T-helper 2 cell treated with Interferon-gamma antibody and Interleukin-4, amounts not matched to agents 5 μg/mL and 100 μg/mL, for 36 hours (primary cell): ENCODE results near the gene CELF2.
A peak's percentile ranks its signal among the peaks of the same experiment; 100 is the strongest.

Experiments used
- DNase-seq: peaks from one replicate; pipeline ENCODE4 v3.0.0; 2021; ENCODE audit warnings: low spot score
- H3K27ac Mint-ChIP-seq: one replicate; pipeline ENCODE4 v1.8.0; 2021; ENCODE audit warnings: mild to moderate bottlenecking, mixed read lengths
- H3K27me3 Mint-ChIP-seq: one replicate; pipeline ENCODE4 v1.8.0; 2021; ENCODE audit warnings: low read depth, mixed read lengths
- H3K36me3 Mint-ChIP-seq: one replicate; pipeline ENCODE4 v1.8.0; 2021; ENCODE audit warnings: low read depth, mixed read lengths
- H3K4me1 Mint-ChIP-seq: one replicate; pipeline ENCODE4 v1.8.0; 2021; ENCODE audit warnings: low read depth, mixed read lengths
- H3K4me3 Mint-ChIP-seq: one replicate; pipeline ENCODE4 v1.8.0; 2022; ENCODE audit warnings: mild to moderate bottlenecking, moderate library complexity, mixed read lengths
- H3K9me3 Mint-ChIP-seq: one replicate; pipeline ENCODE4 v1.8.0; 2021; ENCODE audit warnings: mixed read lengths

The CELF2 gene

DNA sequence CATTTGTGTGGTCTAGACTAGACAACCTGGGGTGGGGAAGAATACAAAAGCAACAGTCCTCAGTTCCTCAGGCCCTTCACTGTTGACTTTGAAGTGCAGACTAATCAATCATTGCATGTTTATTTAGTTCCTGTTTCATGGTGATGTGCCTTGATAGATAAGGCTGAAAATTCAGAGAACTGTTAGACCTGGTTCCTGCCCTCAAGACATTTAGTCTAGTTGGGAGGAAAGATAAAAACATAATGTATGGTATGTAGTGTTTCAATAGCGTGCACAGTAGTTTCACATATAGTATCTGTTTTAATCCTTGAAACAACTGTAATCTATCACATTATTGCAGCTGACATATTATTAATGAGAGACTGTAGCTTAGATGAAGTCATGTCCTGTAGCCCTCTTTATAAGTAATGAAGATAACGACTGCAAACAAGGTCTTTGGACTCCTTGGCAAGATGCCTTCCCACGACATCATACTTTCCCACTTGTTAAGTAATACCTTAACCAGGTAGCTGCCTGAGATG, 124.0 kb downstream of the CELF2 start:
- H3K4me3 Mint-ChIP-seq: peak overlapping the region; percentile 63
- H3K9me3 Mint-ChIP-seq: peaks cover 3% of the 10 kb centered on the region
- H3K27me3 Mint-ChIP-seq: no peaks in the 10 kb centered on the region
- DNase-seq: no peak
- peaks cover 7% of the 10 kb centered on the region for H3K36me3 Mint-ChIP-seq
- peak overlapping the region; percentile 93 for H3K27ac Mint-ChIP-seq
- H3K4me1 Mint-ChIP-seq: peaks cover 69% of the 10 kb centered on the region

DNA sequence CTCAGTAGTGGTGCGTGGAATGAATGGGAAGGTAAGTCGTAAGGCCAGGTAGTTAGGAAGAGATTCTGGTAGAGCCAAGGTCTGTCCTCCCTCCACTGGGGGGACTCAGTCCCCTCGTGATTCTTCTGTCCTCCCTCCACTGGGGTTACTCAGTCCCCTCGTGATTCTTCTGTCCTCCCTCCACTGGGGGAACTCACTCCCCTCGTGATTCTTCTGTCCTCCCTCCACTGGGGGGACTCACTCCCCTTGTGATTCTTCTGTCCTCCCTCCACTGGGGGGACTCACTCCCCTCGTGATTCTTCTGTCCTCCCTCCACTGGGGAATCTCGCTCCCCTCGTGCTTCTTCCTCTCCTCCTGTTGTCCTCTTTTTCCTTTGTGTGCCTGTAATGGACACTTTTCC, 125.1 kb downstream of the CELF2 start:
- H3K27ac Mint-ChIP-seq: peak overlapping the region; percentile 27
- peaks cover 80% of the 10 kb centered on the region for H3K4me1 Mint-ChIP-seq
- peak overlapping the region; percentile 9 for H3K4me3 Mint-ChIP-seq
- DNase-seq: no peak
- peaks cover 3% of the 10 kb centered on the region for H3K9me3 Mint-ChIP-seq
- peaks cover 7% of the 10 kb centered on the region for H3K36me3 Mint-ChIP-seq
- H3K27me3 Mint-ChIP-seq: no peaks in the 10 kb centered on the region

DNA sequence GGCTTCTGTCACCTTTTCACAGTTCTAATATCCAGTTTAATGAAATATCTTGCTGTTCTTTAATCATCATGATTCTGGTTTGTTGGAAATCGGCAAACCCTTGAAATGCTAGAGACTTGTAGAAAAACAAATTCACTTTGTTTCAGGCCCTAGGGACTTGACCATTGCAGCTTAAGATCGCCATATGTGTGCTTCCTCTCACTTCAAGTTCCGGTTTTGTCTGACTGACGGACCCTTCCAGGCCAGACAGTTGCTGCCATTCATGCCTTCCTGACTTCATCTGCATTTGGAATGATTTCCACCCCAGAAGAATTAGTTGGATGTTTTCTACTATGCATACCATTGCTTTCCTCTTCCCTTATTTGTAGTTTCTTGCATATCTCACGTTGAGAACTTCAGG, 125.6 kb downstream of the CELF2 start:
- H3K27ac Mint-ChIP-seq: peak overlapping the region; percentile 13
- no peaks in the 10 kb centered on the region for H3K27me3 Mint-ChIP-seq
- peaks cover 85% of the 10 kb centered on the region for H3K4me1 Mint-ChIP-seq
- H3K4me3 Mint-ChIP-seq: peak overlapping the region; percentile 9
- H3K9me3 Mint-ChIP-seq: peaks cover 3% of the 10 kb centered on the region
- H3K36me3 Mint-ChIP-seq: peaks cover 7% of the 10 kb centered on the region
- no peak for DNase-seq

DNA sequence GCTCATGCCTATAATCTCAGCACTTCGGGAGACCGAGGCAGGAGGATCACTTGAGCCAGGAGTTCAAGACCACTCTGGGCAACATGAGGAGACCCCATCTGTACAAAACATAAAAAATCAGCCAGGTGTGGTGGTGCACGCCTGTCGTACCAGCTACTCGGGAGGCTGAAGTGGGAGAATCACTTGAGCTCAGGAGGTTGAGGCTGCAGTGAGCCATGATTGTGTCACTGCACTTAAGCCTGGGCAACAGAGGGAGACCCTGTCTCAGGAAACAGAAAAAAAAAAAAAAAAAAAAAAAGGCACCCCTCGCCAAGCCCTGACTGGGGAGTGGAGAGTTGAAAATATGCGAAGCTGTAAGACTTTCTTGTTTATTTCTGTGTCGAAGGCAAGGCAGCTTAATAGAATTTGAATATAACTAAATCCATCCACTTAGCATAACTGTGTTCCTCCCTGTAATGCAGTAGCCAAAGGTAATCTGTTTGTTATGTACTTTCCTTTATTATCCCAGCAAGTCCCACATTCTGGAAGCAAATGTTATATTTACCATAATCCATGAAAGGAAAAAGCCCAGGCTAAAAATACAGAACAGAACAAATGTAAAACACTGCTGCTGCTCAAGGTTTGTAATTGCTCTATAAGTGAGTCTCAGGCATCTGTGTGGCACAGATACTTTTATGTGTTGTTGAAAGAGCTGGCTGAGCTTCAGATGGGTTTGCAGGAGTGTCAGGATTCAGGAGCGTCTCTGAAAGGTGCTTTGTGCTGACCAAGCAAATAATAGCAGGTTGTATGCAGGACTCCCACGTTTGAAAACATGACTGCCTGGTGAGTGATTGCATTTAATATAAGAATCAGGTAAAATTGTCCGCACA, 127.2 kb downstream of the CELF2 start:
- H3K4me1 Mint-ChIP-seq: peaks cover 93% of the 10 kb centered on the region
- H3K4me3 Mint-ChIP-seq: peak overlapping the region; percentile 84
- no peaks in the 10 kb centered on the region for H3K27me3 Mint-ChIP-seq
- H3K36me3 Mint-ChIP-seq: peaks cover 7% of the 10 kb centered on the region
- peak overlapping the region; percentile 95 for H3K27ac Mint-ChIP-seq
- DNase-seq: no peak
- peaks cover 3% of the 10 kb centered on the region for H3K9me3 Mint-ChIP-seq

DNA sequence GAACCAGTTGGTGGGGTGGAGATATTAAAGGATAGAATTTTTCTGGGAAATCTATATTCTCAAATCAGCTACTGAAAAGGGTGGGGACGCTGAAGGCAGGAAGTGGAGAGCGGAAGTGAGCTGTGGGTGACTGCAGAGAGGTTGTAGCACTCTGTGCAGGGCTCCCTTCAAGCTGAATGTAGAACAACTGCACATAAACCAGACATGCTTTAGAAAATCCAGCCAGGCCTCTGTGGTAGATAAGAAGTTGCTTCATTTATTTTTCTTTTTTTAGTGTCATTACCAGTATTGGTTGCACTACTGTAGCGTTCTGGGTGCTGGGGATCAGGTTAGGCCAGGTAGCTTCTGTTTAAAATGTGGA, 127.8 kb downstream of the CELF2 start:
- peaks cover 94% of the 10 kb centered on the region for H3K4me1 Mint-ChIP-seq
- no peaks in the 10 kb centered on the region for H3K27me3 Mint-ChIP-seq
- peak overlapping the region; percentile 84 for H3K4me3 Mint-ChIP-seq
- peaks cover 7% of the 10 kb centered on the region for H3K36me3 Mint-ChIP-seq
- peak overlapping the region; percentile 95 for H3K27ac Mint-ChIP-seq
- peak; percentile 56 for DNase-seq
- H3K9me3 Mint-ChIP-seq: peaks cover 3% of the 10 kb centered on the region

DNA sequence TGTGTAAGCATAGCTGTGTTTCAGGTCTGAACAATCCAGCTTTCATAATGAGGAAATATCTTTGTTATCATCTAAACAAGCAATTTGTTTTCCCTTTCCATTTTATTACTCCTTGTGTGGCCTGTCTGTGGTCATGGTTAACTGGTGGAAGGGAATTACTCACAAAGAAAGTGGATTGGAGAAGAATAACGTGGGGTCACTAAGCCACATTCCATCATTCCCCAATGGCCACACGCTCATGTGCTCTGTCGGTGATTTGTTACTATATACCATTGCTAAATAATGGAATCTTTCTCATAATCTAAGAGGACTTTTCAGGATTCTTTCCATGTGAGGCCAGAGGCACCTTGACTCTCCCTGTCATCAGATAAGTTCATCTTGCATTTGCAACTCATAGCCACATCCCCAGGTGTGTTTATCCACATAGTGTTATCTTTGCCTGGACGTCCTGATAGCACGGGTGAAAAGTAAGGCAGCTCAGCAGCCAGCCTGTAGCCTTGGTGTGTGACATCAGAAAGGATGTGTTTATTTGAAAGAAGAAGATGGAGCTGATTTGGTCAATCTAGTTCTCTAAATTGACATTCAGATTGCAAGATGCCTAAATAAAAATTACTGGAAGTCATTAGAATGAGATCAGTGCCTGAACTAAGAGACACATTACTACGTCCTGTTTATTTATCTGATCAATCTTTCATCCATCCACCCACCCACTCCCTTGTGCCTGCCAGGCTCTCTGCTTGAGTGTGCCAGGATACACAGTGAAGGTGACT, 128.9 kb downstream of the CELF2 start:
- Mint-ChIP-seq H3K27ac (peak overlapping the region; percentile 95), H3K4me3 (peak overlapping the region; percentile 84), H3K27me3 (no peaks in the 10 kb centered on the region), H3K4me1 (peaks cover 94% of the 10 kb centered on the region), H3K9me3 (peaks cover 3% of the 10 kb centered on the region), H3K36me3 (peaks cover 7% of the 10 kb centered on the region)
- no peak for DNase-seq

DNA sequence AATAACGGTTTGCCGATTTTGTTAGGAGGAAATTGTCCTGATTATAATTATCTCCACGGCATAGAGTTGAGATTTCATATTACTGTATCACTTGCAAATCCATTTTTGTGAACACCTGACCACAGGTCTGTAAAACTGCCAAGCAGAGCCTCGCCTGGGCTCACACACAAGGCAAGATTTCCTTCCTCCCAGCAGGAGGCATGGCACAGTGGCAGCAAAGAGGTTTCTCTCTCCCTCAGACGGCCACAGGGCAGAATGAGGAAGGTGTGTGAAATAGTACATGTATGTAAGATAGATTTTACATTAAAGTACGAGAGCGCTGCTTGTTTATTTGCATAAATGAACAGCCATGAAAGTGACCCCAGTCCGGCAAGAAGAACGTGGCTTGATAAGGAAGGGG, 130.1 kb downstream of the CELF2 start:
- H3K4me1 Mint-ChIP-seq: peaks cover 92% of the 10 kb centered on the region
- H3K27me3 Mint-ChIP-seq: no peaks in the 10 kb centered on the region
- H3K36me3 Mint-ChIP-seq: peaks cover 5% of the 10 kb centered on the region
- DNase-seq: no peak
- peak overlapping the region; percentile 84 for H3K4me3 Mint-ChIP-seq
- H3K9me3 Mint-ChIP-seq: no peaks in the 10 kb centered on the region
- H3K27ac Mint-ChIP-seq: peak overlapping the region; percentile 95

DNA sequence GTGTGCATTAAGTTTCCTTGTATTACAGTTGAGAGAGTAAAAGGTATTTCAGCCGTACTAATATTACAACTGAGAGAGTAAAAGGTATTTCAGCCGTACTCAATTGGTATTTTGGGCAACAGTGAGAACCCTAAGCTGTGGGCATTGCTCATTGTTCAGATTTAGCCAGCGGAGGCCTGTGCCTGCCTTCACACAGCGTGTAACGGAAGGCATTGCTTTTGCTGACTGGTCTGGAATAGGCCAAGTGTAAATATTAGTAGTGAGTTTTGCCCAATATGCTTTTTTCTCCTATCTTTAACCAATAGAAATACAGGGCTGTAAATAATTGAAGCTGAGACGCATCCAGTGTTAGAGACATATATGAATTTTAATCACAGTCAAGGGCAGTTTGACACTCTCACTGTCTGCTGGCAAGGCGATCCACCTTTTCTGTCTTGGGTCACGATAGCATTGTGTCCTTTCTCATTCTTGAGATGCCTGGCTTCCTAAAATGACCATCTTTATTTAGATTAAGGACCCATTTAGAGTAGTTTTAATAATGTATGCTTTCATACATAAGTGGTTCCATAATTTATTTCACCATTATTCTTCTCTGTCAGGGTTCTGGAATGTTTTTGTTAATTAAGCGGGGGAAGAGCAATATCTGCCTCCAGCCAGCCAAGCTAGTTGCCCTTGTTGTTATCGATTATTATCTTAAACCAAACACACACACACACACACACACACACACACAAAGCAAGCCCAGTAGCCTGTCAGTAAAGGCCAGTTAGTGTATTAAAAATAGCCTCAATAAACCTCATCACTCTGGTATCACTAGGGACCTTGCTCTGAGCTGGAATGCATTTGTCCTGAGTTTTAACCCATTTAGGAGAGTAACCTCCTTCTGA, 130.7 kb downstream of the CELF2 start:
- H3K27ac Mint-ChIP-seq: peak overlapping the region; percentile 95
- H3K4me1 Mint-ChIP-seq: peaks cover 89% of the 10 kb centered on the region
- H3K27me3 Mint-ChIP-seq: no peaks in the 10 kb centered on the region
- H3K4me3 Mint-ChIP-seq: peak overlapping the region; percentile 84
- H3K36me3 Mint-ChIP-seq: peaks cover 2% of the 10 kb centered on the region
- no peak for DNase-seq
- no peaks in the 10 kb centered on the region for H3K9me3 Mint-ChIP-seq

DNA sequence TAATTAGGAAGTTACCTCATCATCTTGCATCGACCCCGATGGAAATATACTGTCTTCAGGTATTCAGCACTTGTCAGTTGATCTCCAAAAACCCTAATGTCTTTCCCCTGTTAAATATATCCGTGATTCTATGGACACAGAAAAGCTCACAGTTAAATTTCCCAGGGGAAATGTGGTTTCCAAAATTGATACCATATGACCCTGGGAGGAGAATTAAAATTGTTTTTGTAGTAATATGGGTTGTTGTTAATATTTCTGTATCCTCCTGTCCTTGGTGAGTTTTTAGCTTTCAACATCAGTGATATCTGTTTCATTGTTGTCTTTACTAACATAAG, 132.1 kb downstream of the CELF2 start:
- Mint-ChIP-seq H3K27ac (peak overlapping the region; percentile 95), H3K4me1 (peaks cover 88% of the 10 kb centered on the region), H3K4me3 (peak overlapping the region; percentile 84), H3K9me3 (no peaks in the 10 kb centered on the region), H3K36me3 (no peaks in the 10 kb centered on the region), H3K27me3 (no peaks in the 10 kb centered on the region)
- DNase-seq: no peak

DNA sequence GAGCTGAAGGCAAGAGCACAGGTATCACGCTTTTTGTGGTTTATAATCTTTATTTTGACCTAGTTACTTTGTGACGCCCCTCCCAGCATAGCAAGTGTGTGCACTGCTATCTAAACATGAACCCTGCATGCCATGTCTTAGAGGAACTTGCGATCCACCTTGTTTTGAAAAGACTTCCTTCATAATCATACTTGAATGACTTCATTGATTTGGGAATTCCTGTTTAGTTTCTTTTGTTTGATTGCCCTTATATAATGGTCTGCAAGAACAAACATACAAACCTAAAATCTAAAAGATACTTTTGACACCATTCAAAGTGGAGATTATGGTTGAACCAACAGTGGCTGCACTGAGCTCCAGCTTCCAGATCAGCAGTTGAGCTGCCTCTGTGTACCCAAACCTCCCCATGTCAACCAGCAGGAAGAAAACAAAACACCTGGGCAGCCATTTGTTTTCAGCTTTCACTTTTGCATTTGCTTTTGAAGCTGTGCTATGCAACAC, 132.6 kb downstream of the CELF2 start:
- Mint-ChIP-seq H3K27me3 (no peaks in the 10 kb centered on the region), H3K4me1 (peaks cover 85% of the 10 kb centered on the region), H3K27ac (peak overlapping the region; percentile 95), H3K9me3 (no peaks in the 10 kb centered on the region), H3K4me3 (peak overlapping the region; percentile 84), H3K36me3 (no peaks in the 10 kb centered on the region)
- no peak for DNase-seq

DNA sequence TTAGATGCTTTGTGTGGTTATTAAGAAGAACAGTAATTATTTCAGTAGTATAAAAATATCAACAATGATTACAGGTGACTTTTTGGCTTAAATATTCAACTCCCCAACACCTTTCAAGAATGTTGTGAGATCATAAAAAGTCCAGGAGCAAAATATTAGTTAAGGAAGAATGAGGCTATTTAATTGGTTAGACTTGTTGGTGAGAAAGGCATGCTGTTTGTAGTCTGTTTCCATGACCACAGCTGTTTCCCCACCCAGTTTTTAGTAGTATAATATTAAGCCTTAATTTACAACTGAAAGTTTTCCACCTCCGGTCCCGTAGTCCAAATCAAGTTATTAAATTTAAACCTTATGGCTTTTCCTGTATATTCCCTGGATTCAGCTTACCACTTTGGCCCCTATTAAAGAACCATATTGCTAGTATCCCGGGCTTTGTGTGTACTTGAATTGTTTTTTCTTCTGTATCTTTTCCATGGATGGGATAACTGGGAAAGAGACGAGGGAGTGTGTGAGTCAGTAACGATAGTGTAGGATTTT, 133.3 kb downstream of the CELF2 start:
- H3K9me3 Mint-ChIP-seq: no peaks in the 10 kb centered on the region
- no peaks in the 10 kb centered on the region for H3K27me3 Mint-ChIP-seq
- no peak for DNase-seq
- H3K4me3 Mint-ChIP-seq: peak overlapping the region; percentile 84
- peaks cover 79% of the 10 kb centered on the region for H3K4me1 Mint-ChIP-seq
- no peaks in the 10 kb centered on the region for H3K36me3 Mint-ChIP-seq
- H3K27ac Mint-ChIP-seq: peak overlapping the region; percentile 95

DNA sequence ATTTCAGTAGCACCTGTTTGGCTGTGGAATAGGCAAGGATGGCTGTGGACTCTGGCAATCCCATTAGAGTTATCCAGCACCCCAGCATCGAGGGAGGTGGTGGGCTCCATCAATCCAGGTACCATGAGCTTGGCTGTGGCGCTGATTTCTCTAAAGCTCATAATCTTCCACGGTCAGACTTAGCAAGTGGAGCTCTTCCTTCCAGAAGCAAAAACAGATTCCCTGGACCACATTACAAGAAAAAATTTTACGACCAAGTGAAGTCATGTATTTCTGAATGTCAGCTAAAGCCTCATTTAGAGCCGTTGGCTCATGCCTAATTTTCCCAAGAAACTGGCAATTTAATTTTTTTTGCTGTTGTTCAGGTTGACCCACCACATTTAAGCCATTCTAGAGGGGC, 135.1 kb downstream of the CELF2 start:
- no peaks in the 10 kb centered on the region for H3K36me3 Mint-ChIP-seq
- H3K4me3 Mint-ChIP-seq: no peak overlapping the region
- DNase-seq: no peak
- H3K27ac Mint-ChIP-seq: no peak overlapping the region
- peaks cover 70% of the 10 kb centered on the region for H3K4me1 Mint-ChIP-seq
- no peaks in the 10 kb centered on the region for H3K9me3 Mint-ChIP-seq
- H3K27me3 Mint-ChIP-seq: no peaks in the 10 kb centered on the region

DNA sequence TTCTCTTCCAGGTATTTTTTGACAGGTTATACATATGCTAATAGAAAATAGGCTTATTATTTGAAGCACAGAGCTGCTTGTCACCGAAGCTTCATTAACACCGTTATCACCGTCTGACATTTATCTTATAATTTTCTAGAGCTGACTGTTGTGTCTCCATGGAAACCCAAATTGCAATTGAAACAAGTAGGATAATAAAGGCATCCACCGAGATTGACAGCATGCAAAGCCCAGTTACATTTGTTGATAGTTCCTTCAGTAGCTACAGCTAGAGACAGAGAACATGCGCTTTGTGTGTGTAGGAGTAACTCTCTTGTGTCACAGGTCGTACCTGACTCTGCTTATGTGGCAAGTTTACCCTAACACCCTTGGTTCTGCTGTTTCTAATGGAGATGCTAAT, 135.6 kb downstream of the CELF2 start:
- Mint-ChIP-seq H3K27ac (no peak overlapping the region), H3K9me3 (no peaks in the 10 kb centered on the region), H3K36me3 (no peaks in the 10 kb centered on the region), H3K4me1 (peaks cover 69% of the 10 kb centered on the region), H3K4me3 (no peak overlapping the region), H3K27me3 (no peaks in the 10 kb centered on the region)
- no peak for DNase-seq
